Right renal pelvis (tissue), 4 donors: Measurements from ENCODE around the gene CYP26A1. TPM values are rescaled to one million over a fixed set of nuclear protein-coding genes. Genes with fewer than 3 reads are reported as not detected.
"Not testable (repeated sequence)": the region's sequence is repeated elsewhere in the genome, so short reads cannot be mapped to it uniquely, and the experiment has no call there.

Source experiments
- DNase-seq, 4 donors: peaks; one replicate each; pipeline ENCODE4 v3.0.0-alpha.2; 2013; ENCODE audit warnings: low read depth in 4 of 4, low spot score in 3 of 4, missing footprints in 1 of 4
- polyA plus RNA-seq, 4 donors: library from polyadenylated mRNA; unstranded; fragments of 120-200 nt; gene quantifications; one replicate each; pipeline ENCODE4 v1.2.1, GENCODE V29; 2013; ENCODE audit not compliant: insufficient read length in 4 of 4

Gene CYP26A1
- polyA plus RNA-seq, 4 donors: 0.08 to 0.17 (median 0.11) TPM; not detected in 1

- DNase-seq: no peak
Measured at GRCh38 chr10:93079663-93080349, 6.1 kb downstream of the CYP26A1 start.

GRCh38 chr10:93080350-93081046 lies 6.8 kb downstream of the CYP26A1 start:
- no peak for DNase-seq

- DNase-seq: no peak
Measured at GRCh38 chr10:93081318-93081717, 7.6 kb downstream of the CYP26A1 start.

GRCh38 chr10:93081834-93082233 lies 8.1 kb downstream of the CYP26A1 start:
- DNase-seq: no peak

- no peak for DNase-seq
Measured at GRCh38 chr10:93083743-93084539, 10.2 kb downstream of the CYP26A1 start.

GRCh38 chr10:93085272-93085859 lies 11.7 kb downstream of the CYP26A1 start:
- DNase-seq: no peak

- no peak for DNase-seq
Measured at GRCh38 chr10:93086289-93086688, 12.6 kb downstream of the CYP26A1 start.

- no peak for DNase-seq
Measured at GRCh38 chr10:93087846-93088245, 14.2 kb downstream of the CYP26A1 start.

- DNase-seq: no peak
Measured at GRCh38 chr10:93088466-93088865, 14.8 kb downstream of the CYP26A1 start.

GRCh38 chr10:93090619-93091018 lies 16.9 kb downstream of the CYP26A1 start:
- no peak for DNase-seq

GRCh38 chr10:93091960-93092359 lies 18.3 kb downstream of the CYP26A1 start:
- DNase-seq: no peak

- DNase-seq: no peak
Measured at GRCh38 chr10:93095225-93095624, 21.5 kb downstream of the CYP26A1 start.

GRCh38 chr10:93096901-93097300 lies 23.2 kb downstream of the CYP26A1 start:
- no peak for DNase-seq

GRCh38 chr10:93097386-93097785 lies 23.7 kb downstream of the CYP26A1 start:
- no peak for DNase-seq

- DNase-seq: no peak
Measured at GRCh38 chr10:93098816-93099215, 25.1 kb downstream of the CYP26A1 start.

- DNase-seq: no peak
Measured at GRCh38 chr10:93099670-93100069, 26.0 kb downstream of the CYP26A1 start.

GRCh38 chr10:93101148-93101547 lies 27.5 kb downstream of the CYP26A1 start:
- not testable (repeated sequence) for DNase-seq

GRCh38 chr10:93103953-93104352 lies 30.3 kb downstream of the CYP26A1 start:
- DNase-seq: no peak

- DNase-seq: no peak
Measured at GRCh38 chr10:93106631-93107072, 33.0 kb downstream of the CYP26A1 start.

GRCh38 chr10:93110472-93111146 lies 36.9 kb downstream of the CYP26A1 start:
- DNase-seq: no peak
